Loucy (cell line): ENCODE data around the gene MDGA2.
"Not testable (repeated sequence)": the region's sequence is repeated elsewhere in the genome, so short reads cannot be mapped to it uniquely, and the experiment has no call there.

ENCODE experiments used
- H2AFZ ChIP-seq: fragments of 200-600 bp; sonication (generic); 2 replicates; pipeline ENCODE4 v1.6.0; 2016; ENCODE audit warnings: antibody characterized with exemption, mild to moderate bottlenecking, low read length, moderate library complexity
- H3F3A ChIP-seq: fragments of 200-600 bp; 2 replicates; pipeline ENCODE4 v1.6.0; 2016; ENCODE audit warnings: antibody characterized with exemption, low read depth, mild to moderate bottlenecking
- H3K27me3 ChIP-seq: fragments of 200-600 bp; sonication (generic); 2 replicates; pipeline ENCODE4 v1.6.1; 2014; ENCODE audit warnings: low read length, mild to moderate bottlenecking; ENCODE audit not compliant: insufficient read depth, poor library complexity, severe bottlenecking
- H3K36me3 ChIP-seq: fragments of 200-600 bp; sonication (generic); 2 replicates; pipeline ENCODE4 v1.6.1; 2016; ENCODE audit warnings: low read length; ENCODE audit not compliant: insufficient read depth
- H3K4me1 ChIP-seq: fragments of 200-600 bp; sonication (generic); 2 replicates; pipeline ENCODE4 v1.5.1; 2014; ENCODE audit warnings: low read length, mild to moderate bottlenecking; ENCODE audit not compliant: insufficient read depth, poor library complexity, severe bottlenecking
- H3K4me2 ChIP-seq: fragments of 200-600 bp; sonication (generic); 2 replicates; pipeline ENCODE4 v1.6.0; 2014; ENCODE audit warnings: antibody characterized with exemption, low read length, low read depth, mild to moderate bottlenecking; ENCODE audit not compliant: poor library complexity, severe bottlenecking
- H3K4me3 ChIP-seq: fragments of 200-600 bp; sonication (generic); 2 replicates; pipeline ENCODE4 v1.5.1; 2014; ENCODE audit warnings: low read length, mild to moderate bottlenecking, mixed read lengths; ENCODE audit not compliant: poor library complexity, severe bottlenecking
- H3K79me2 ChIP-seq: fragments of 200-600 bp; sonication (generic); 2 replicates; pipeline ENCODE4 v1.6.1; 2014; ENCODE audit warnings: low read length; ENCODE audit not compliant: insufficient read depth
- H3K9ac ChIP-seq: fragments of 200-600 bp; sonication (generic); 2 replicates; pipeline ENCODE4 v1.6.0; 2014; ENCODE audit warnings: mild to moderate bottlenecking, low read depth, low read length, moderate library complexity; ENCODE audit not compliant: poor library complexity, severe bottlenecking
- H3K9me2 ChIP-seq: fragments of 200-600 bp; sonication (generic); replicated peaks from 2 replicates; pipeline ENCODE4 v1.6.1; 2016; ENCODE audit warnings: low read depth, low read length, mixed read lengths
- H3K9me3 ChIP-seq: fragments of 200-600 bp; sonication (generic); 2 replicates; pipeline ENCODE4 v1.6.1; 2014; ENCODE audit warnings: mild to moderate bottlenecking, antibody characterized with exemption, low read length, low read depth; ENCODE audit not compliant: insufficient read depth
- H4K20me1 ChIP-seq: fragments of 200-600 bp; sonication (generic); 2 replicates; pipeline ENCODE4 v1.6.0; 2014; ENCODE audit warnings: antibody characterized with exemption, low read length, mild to moderate bottlenecking; ENCODE audit not compliant: insufficient read depth, poor library complexity, severe bottlenecking
- CTCF ChIP-seq: fragments of 200-600 bp; sonication (generic); conservative IDR thresholded peaks from 2 replicates; pipeline ENCODE4 v1.5.1; 2014; ENCODE audit warnings: mild to moderate bottlenecking, antibody characterized with exemption, low read length
- EZH2phosphoT487 ChIP-seq: fragments of 200-600 bp; IDR thresholded peaks from 2 replicates; pipeline ENCODE4 v1.6.1; 2018; ENCODE audit warnings: antibody characterized with exemption, mild to moderate bottlenecking, moderate library complexity, borderline replicate concordance

The MDGA2 gene

DNA sequence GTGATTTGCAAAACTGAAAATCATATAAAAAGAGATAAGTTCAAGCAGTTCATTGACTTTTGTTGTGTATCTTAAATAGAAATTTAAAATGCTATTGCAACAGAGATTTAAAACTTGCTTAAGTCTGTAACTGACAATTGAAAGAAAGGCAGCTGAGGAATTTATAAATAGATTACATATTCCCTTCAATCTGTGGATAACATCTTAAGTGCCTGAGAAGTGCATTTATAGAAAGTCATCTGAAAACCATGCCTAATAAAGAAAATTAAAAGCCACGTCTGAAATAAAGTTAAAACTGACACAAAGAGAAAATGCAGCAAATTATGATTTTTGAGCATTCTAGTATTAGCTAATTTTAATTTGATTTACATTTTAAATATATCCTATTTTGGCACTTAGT is 479.8 kb downstream of the MDGA2 start:
- Histone ChIP-seq H3K9me3 (no peaks in the 10 kb centered on the region), H3K36me3 (no peaks in the 10 kb centered on the region)

GRCh38 chr14:47194055-47194454 is 481.4 kb downstream of the MDGA2 start:
- H4K20me1 ChIP-seq = no peaks in the 10 kb centered on the region
- no peaks in the 10 kb centered on the region for H3K9me3 ChIP-seq
- H2AFZ ChIP-seq = no peak overlapping the region
- no peaks in the 10 kb centered on the region for H3F3A ChIP-seq
- no peak for TF ChIP-seq EZH2phosphoT487
- TF ChIP-seq CTCF = no peak
- no peak overlapping the region for H3K4me2 ChIP-seq
- no peaks in the 10 kb centered on the region for H3K4me1 ChIP-seq
- H3K9me2 ChIP-seq = no peaks in the 10 kb centered on the region
- H3K4me3 ChIP-seq = no peak overlapping the region
- H3K36me3 ChIP-seq = no peaks in the 10 kb centered on the region
- H3K9ac ChIP-seq = no peak overlapping the region
- H3K27me3 ChIP-seq = no peaks in the 10 kb centered on the region
- H3K79me2 ChIP-seq = no peaks in the 10 kb centered on the region

More for the DNA sequence above, 479.8 kb downstream of the MDGA2 start:
- Histone ChIP-seq H2AFZ (no peak overlapping the region), H3F3A (no peaks in the 10 kb centered on the region), H3K4me1 (no peaks in the 10 kb centered on the region), H4K20me1 (no peaks in the 10 kb centered on the region), H3K79me2 (no peaks in the 10 kb centered on the region), H3K9ac (no peak overlapping the region), H3K27me3 (no peaks in the 10 kb centered on the region), H3K4me3 (no peak overlapping the region), H3K9me2 (no peaks in the 10 kb centered on the region), H3K4me2 (no peak overlapping the region)
- TF ChIP-seq CTCF (no peak), EZH2phosphoT487 (no peak)

DNA sequence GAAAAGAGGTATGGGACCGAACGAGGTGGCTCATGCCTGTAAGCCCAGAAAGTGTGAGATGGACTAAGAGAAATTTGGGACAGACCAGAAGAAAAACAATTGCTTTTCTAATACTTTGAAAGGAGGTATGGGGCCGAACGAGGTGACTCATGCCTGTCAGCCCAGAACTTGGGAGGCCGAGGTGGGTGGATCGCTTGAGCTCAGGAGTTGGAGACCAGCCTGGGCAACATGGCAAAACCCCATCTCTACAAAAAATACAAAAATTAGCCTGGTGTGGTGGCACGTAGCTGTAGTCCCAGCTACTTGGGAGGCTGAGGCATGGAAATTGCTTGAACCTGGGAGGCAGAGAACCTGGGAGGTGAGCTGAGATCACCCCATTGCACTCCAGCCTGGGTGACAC is 483.2 kb downstream of the MDGA2 start:
- not testable (repeated sequence) for H3K36me3 ChIP-seq, H3K4me2 ChIP-seq, H3K4me1 ChIP-seq, H2AFZ ChIP-seq, H3F3A ChIP-seq, H3K9me2 ChIP-seq, H3K79me2 ChIP-seq, H3K9me3 ChIP-seq, H3K27me3 ChIP-seq, H3K9ac ChIP-seq, H4K20me1 ChIP-seq, H3K4me3 ChIP-seq

GRCh38 chr14:47191700-47192099 is 483.7 kb downstream of the MDGA2 start:
- H2AFZ ChIP-seq = no peak overlapping the region
- H3K4me3 ChIP-seq = no peak overlapping the region
- H4K20me1 ChIP-seq = no peaks in the 10 kb centered on the region
- H3K4me2 ChIP-seq = no peak overlapping the region
- no peaks in the 10 kb centered on the region for H3K79me2 ChIP-seq
- H3F3A ChIP-seq = no peaks in the 10 kb centered on the region
- no peaks in the 10 kb centered on the region for H3K4me1 ChIP-seq
- TF ChIP-seq EZH2phosphoT487 (no peak), CTCF (no peak)
- H3K9me3 ChIP-seq = no peaks in the 10 kb centered on the region
- H3K27me3 ChIP-seq = no peaks in the 10 kb centered on the region
- H3K36me3 ChIP-seq = no peaks in the 10 kb centered on the region
- H3K9ac ChIP-seq = no peak overlapping the region
- H3K9me2 ChIP-seq = no peaks in the 10 kb centered on the region
